Measurements from ENCODE around the gene PSMB5. TPM values are rescaled to one million over a fixed set of nuclear protein-coding genes. Genes with fewer than 3 reads are reported as not detected.
A peak's percentile ranks its signal among the peaks of the same experiment; 100 is the strongest.

PSMB5 gene
- total and polyA plus RNA-seq, 2 of the 13 experiments (the other 11 are each of a cell fraction or from before 2014, with no cell fraction given) = 705 to 871 TPM

DNA sequence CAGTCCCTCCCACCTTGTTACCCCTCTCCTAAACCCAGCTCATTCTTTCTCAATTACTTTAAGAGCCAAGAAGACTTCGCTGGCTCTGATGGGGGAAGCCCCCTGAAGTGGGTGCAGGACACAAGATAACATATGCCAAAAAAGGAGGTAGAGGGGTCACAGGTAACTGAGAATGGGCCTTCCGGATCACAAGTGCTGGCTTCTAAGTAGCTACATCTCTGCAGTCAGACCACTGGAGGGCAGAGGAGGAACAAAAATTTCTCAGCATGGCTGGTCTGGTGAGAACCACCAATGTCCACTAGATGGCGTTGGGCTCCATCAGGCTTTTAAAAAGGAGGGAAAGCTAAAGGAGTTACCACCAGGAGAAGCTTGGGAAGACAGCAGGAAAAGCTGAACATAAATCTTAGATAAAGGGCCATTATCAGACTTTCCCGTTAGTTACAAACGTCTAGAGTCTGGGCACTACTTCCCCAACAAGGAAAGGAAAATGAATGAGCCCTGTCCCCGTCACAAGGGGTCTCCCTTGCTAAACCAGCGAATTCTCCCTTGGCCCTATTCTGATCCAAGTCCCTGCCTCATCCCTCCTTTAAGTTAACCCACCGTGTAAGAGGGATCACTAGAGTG lies 34.2 kb upstream of the PSMB5 start (continued):
- TF ChIP-seq ARNTL (CRISPR knock-in tag; IDR thresholded peaks at IDR 0.05) (peak; percentile 17; the same call in 1 of the 2 replicates), NR2F2 (IDR thresholded peaks at IDR 0.05; ENCODE audit: borderline replicate concordance, low read depth) (no peak), TOE1 (CRISPR knock-in tag; IDR thresholded peaks at IDR 0.05) (peak; percentile 98), KLF9 (CRISPR knock-in tag; IDR thresholded peaks at IDR 0.05; ENCODE audit: low read depth) (0 out of 2 replicates have a peak, but pooled peaks have one; percentile 36), ZFP62 (CRISPR knock-in tag; IDR thresholded peaks at IDR 0.05) (no peak), ASH2L (IDR thresholded peaks at IDR 0.05; ENCODE audit: insufficient read length, low read depth, low read length) (peak; percentile 88), NFE2 (CRISPR knock-in tag; IDR thresholded peaks at IDR 0.05) (no peak), ESRRA (CRISPR knock-in tag; IDR thresholded peaks at IDR 0.05; ENCODE audit: low read depth) (no peak), FOXJ3 (CRISPR knock-in tag; IDR thresholded peaks at IDR 0.05; ENCODE audit: borderline replicate concordance) (no peak), NRL (CRISPR knock-in tag; IDR thresholded peaks at IDR 0.05; ENCODE audit: borderline replicate concordance) (no peak), KLF13 (CRISPR knock-in tag; IDR thresholded peaks at IDR 0.05) (no peak), ZSCAN25 (CRISPR knock-in tag; IDR thresholded peaks at IDR 0.05) (no peak), SPEN (CRISPR knock-in tag; IDR thresholded peaks at IDR 0.05; ENCODE audit: low read depth) (peak; percentile 45; the same call in 1 of the 2 replicates), PTBP1 (IDR thresholded peaks at IDR 0.05; ENCODE audit: low read depth, low read length, poor library complexity, severe bottlenecking) (no peak), ZFP41 (CRISPR knock-in tag; IDR thresholded peaks at IDR 0.05; ENCODE audit: borderline replicate concordance) (no peak), MEIS1 (CRISPR knock-in tag; IDR thresholded peaks at IDR 0.05; ENCODE audit: borderline replicate concordance) (peak; percentile 64; the same call in 1 of the 2 replicates), FOXK1 (CRISPR knock-in tag; IDR thresholded peaks at IDR 0.05; ENCODE audit: borderline replicate concordance, low read depth) (peak; percentile 75; the same call in 1 of the 2 replicates), RFX5 (IDR thresholded peaks at IDR 0.05; ENCODE audit: low read depth, low read length) (no peak)
- TF ChIP-seq, protein P1, sequence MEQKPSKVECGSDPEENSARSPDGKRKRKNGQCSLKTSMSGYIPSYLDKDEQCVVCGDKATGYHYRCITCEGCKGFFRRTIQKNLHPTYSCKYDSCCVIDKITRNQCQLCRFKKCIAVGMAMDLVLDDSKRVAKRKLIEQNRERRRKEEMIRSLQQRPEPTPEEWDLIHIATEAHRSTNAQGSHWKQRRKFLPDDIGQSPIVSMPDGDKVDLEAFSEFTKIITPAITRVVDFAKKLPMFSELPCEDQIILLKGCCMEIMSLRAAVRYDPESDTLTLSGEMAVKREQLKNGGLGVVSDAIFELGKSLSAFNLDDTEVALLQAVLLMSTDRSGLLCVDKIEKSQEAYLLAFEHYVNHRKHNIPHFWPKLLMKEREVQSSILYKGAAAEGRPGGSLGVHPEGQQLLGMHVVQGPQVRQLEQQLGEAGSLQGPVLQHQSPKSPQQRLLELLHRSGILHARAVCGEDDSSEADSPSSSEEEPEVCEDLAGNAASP (CRISPR knock-in tag; IDR thresholded peaks at IDR 0.05; ENCODE audit: borderline replicate concordance) = peak; percentile 69
- TF ChIP-seq, protein P2, sequence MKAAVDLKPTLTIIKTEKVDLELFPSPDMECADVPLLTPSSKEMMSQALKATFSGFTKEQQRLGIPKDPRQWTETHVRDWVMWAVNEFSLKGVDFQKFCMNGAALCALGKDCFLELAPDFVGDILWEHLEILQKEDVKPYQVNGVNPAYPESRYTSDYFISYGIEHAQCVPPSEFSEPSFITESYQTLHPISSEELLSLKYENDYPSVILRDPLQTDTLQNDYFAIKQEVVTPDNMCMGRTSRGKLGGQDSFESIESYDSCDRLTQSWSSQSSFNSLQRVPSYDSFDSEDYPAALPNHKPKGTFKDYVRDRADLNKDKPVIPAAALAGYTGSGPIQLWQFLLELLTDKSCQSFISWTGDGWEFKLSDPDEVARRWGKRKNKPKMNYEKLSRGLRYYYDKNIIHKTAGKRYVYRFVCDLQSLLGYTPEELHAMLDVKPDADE (CRISPR knock-in tag; IDR thresholded peaks at IDR 0.05) = no peak
- TF ChIP-seq, protein P3, sequence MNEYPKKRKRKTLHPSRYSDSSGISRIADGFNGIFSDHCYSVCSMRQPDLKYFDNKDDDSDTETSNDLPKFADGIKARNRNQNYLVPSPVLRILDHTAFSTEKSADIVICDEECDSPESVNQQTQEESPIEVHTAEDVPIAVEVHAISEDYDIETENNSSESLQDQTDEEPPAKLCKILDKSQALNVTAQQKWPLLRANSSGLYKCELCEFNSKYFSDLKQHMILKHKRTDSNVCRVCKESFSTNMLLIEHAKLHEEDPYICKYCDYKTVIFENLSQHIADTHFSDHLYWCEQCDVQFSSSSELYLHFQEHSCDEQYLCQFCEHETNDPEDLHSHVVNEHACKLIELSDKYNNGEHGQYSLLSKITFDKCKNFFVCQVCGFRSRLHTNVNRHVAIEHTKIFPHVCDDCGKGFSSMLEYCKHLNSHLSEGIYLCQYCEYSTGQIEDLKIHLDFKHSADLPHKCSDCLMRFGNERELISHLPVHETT (CRISPR knock-in tag; conservative IDR thresholded peaks at IDR 0.05) = peak; percentile 73
- TF ChIP-seq, protein P4, sequence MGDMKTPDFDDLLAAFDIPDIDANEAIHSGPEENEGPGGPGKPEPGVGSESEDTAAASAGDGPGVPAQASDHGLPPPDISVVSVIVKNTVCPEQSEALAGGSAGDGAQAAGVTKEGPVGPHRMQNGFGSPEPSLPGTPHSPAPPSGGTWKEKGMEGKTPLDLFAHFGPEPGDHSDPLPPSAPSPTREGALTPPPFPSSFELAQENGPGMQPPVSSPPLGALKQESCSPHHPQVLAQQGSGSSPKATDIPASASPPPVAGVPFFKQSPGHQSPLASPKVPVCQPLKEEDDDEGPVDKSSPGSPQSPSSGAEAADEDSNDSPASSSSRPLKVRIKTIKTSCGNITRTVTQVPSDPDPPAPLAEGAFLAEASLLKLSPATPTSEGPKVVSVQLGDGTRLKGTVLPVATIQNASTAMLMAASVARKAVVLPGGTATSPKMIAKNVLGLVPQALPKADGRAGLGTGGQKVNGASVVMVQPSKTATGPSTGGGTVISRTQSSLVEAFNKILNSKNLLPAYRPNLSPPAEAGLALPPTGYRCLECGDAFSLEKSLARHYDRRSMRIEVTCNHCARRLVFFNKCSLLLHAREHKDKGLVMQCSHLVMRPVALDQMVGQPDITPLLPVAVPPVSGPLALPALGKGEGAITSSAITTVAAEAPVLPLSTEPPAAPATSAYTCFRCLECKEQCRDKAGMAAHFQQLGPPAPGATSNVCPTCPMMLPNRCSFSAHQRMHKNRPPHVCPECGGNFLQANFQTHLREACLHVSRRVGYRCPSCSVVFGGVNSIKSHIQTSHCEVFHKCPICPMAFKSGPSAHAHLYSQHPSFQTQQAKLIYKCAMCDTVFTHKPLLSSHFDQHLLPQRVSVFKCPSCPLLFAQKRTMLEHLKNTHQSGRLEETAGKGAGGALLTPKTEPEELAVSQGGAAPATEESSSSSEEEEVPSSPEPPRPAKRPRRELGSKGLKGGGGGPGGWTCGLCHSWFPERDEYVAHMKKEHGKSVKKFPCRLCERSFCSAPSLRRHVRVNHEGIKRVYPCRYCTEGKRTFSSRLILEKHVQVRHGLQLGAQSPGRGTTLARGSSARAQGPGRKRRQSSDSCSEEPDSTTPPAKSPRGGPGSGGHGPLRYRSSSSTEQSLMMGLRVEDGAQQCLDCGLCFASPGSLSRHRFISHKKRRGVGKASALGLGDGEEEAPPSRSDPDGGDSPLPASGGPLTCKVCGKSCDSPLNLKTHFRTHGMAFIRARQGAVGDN (CRISPR knock-in tag; IDR thresholded peaks at IDR 0.05) = no peak
